GM23338 (cell line): ENCODE results near the gene ZGPAT. TPM values are rescaled to one million over a fixed set of nuclear protein-coding genes. Genes with fewer than 3 reads are reported as not detected.

Experiments
- ATAC-seq: fragments of 200-7000 bp; cut with Tn5 transposase; 3 replicates; pipeline ENCODE4 v1.9.1; 2020
- DNase-seq: peaks from one replicate; pipeline ENCODE4 v3.0.0-alpha.2; 2015; ENCODE audit warnings: low spot score
- H2AFZ ChIP-seq: fragments of 200-600 bp; sonication (generic); 2 replicates; pipeline ENCODE4 v1.8.0; 2016; ENCODE audit warnings: antibody characterized with exemption, mild to moderate bottlenecking, moderate library complexity
- H3F3A ChIP-seq: fragments of 200-600 bp; sonication (generic); replicated peaks from 2 replicates; pipeline ENCODE4 v1.8.0; 2017; ENCODE audit warnings: antibody characterized with exemption, mixed run types, low read depth
- H3K27ac ChIP-seq: fragments of 200-600 bp; sonication (generic); 2 replicates; pipeline ENCODE4 v1.6.1; 2016; ENCODE audit warnings: low read depth
- H3K27me3 ChIP-seq: fragments of 200-600 bp; sonication (generic); 2 replicates; pipeline ENCODE4 v1.8.0; 2016; ENCODE audit warnings: mild to moderate bottlenecking, mixed run types, moderate library complexity; ENCODE audit not compliant: insufficient read depth
- H3K36me3 ChIP-seq: fragments of 200-600 bp; sonication (generic); 2 replicates; pipeline ENCODE4 v1.8.0; 2016; ENCODE audit warnings: mild to moderate bottlenecking; ENCODE audit not compliant: insufficient read depth
- H3K4me1 ChIP-seq: fragments of 200-600 bp; sonication (generic); 2 replicates; pipeline ENCODE4 v1.8.0; 2016; ENCODE audit warnings: mild to moderate bottlenecking, moderate library complexity; ENCODE audit not compliant: insufficient read depth
- H3K4me2 ChIP-seq: fragments of 200-600 bp; sonication (generic); 2 replicates; pipeline ENCODE4 v1.7.1; 2017; ENCODE audit warnings: mixed run types
- H3K4me3 ChIP-seq: fragments of 200-600 bp; sonication (generic); 2 replicates; pipeline ENCODE4 v1.6.1; 2016; ENCODE audit warnings: mixed run types
- H3K79me2 ChIP-seq: fragments of 200-600 bp; sonication (generic); replicated peaks from 2 replicates; pipeline ENCODE4 v1.8.0; 2017; ENCODE audit warnings: mild to moderate bottlenecking; ENCODE audit not compliant: insufficient read depth
- H3K9me2 ChIP-seq: fragments of 200-600 bp; sonication (generic); 2 replicates; pipeline ENCODE4 v1.8.0; 2017; ENCODE audit not compliant: insufficient read depth
- H4K20me1 ChIP-seq: fragments of 200-600 bp; sonication (generic); replicated peaks from 2 replicates; pipeline ENCODE4 v1.8.0; 2017; ENCODE audit warnings: mild to moderate bottlenecking; ENCODE audit not compliant: insufficient read depth
- H3K27ac Mint-ChIP-seq: 2 replicates; pipeline ENCODE4 v1.8.0; 2020; ENCODE audit warnings: inconsistent platforms, mild to moderate bottlenecking, moderate library complexity, mixed read lengths
- H3K27me3 Mint-ChIP-seq: 3 replicates; pipeline ENCODE4 v1.8.0; 2022; ENCODE audit warnings: low read depth, mild to moderate bottlenecking, moderate library complexity, mixed read lengths, inconsistent platforms; ENCODE audit not compliant: insufficient read depth, poor library complexity
- H3K36me3 Mint-ChIP-seq: 3 replicates; pipeline ENCODE4 v1.8.0; 2021; ENCODE audit warnings: low read depth, mild to moderate bottlenecking, inconsistent platforms, moderate library complexity, mixed read lengths
- H3K4me1 Mint-ChIP-seq: 3 replicates; pipeline ENCODE4 v1.8.0; 2020; ENCODE audit warnings: mild to moderate bottlenecking, inconsistent platforms, mixed read lengths
- H3K4me3 Mint-ChIP-seq: 3 replicates; pipeline ENCODE4 v1.8.0; 2021; ENCODE audit warnings: moderate library complexity, mild to moderate bottlenecking, inconsistent platforms, mixed read lengths
- H3K9me3 Mint-ChIP-seq: 3 replicates; pipeline ENCODE4 v1.8.0; 2020; ENCODE audit warnings: moderate library complexity, mild to moderate bottlenecking, inconsistent platforms, mixed read lengths
- CREB1 ChIP-seq: fragments of 250-450 bp; sonication (Bioruptor Pico); IDR thresholded peaks from 2 replicates; pipeline ENCODE4 v1.5.0; 2020; ENCODE audit warnings: low read depth, mild to moderate bottlenecking, moderate library complexity
- EZH2 ChIP-seq: fragments of 200-600 bp; sonication (generic); IDR thresholded peaks from one replicate; pipeline ENCODE4 v1.8.0; 2017; ENCODE audit warnings: antibody characterized with exemption, mild to moderate bottlenecking, low read depth; ENCODE audit not compliant: unreplicated experiment
- EZH2phosphoT487 ChIP-seq: fragments of 200-600 bp; sonication (generic); IDR thresholded peaks from one replicate; pipeline ENCODE4 v1.8.1; 2018; ENCODE audit warnings: antibody characterized with exemption; ENCODE audit not compliant: unreplicated experiment
- JUNB ChIP-seq: IDR thresholded peaks from one replicate; pipeline ENCODE4 v1.6.1; 2016; ENCODE audit warnings: antibody characterized with exemption; ENCODE audit not compliant: unreplicated experiment
- NANOG ChIP-seq: IDR thresholded peaks from 2 replicates; pipeline ENCODE4 v1.6.1; 2016; ENCODE audit warnings: antibody characterized with exemption, borderline replicate concordance
- POLR2AphosphoS5 ChIP-seq: IDR thresholded peaks from 2 replicates; pipeline ENCODE4 v1.6.1; 2016; ENCODE audit warnings: antibody characterized with exemption, low read depth
- STAT1 ChIP-seq: IDR thresholded peaks from one replicate; pipeline ENCODE4 v1.6.1; 2016; ENCODE audit warnings: antibody characterized with exemption; ENCODE audit not compliant: unreplicated experiment
- ZNF114 ChIP-seq: fragments of 250-450 bp; sonication (Bioruptor Pico); IDR thresholded peaks from 2 replicates; pipeline ENCODE4 v1.5.0; 2020; ENCODE audit warnings: mild to moderate bottlenecking, moderate library complexity
- ZNF331 ChIP-seq: fragments of 250-450 bp; sonication (Bioruptor Pico); IDR thresholded peaks from 2 replicates; pipeline ENCODE4 v1.5.0; 2020; ENCODE audit warnings: low read depth, mild to moderate bottlenecking, moderate library complexity
- ZNF462 ChIP-seq: fragments of 250-450 bp; sonication (Bioruptor Pico); IDR thresholded peaks from 2 replicates; pipeline ENCODE4 v1.5.0; 2020; ENCODE audit warnings: mild to moderate bottlenecking, moderate library complexity
- polyA plus RNA-seq: library from polyadenylated mRNA; unstranded; fragments of >200 nt; fragmentation: Nextera tagmentation; extraction: Ambion mirVana; gene quantifications from 2 replicates; pipeline ENCODE4 v1.2.1, GENCODE V29; 2016
- total RNA-seq: library from RNA; depleted of rRNA; stranded (reverse); fragments of >200 nt; shearing (Covaris generic); gene quantifications from 2 replicates; pipeline ENCODE4 v1.2.3, GENCODE V29; 2014
- TF ChIP-seq, protein P1 (sequence below): IDR thresholded peaks from 2 replicates; pipeline ENCODE4 v1.6.1; 2016; ENCODE audit warnings: antibody characterized with exemption
- TF ChIP-seq, protein P2 (sequence below), 2 experiments: fragments of 200-600 bp in 1 of 2; sonication (generic) in 1 of 2; conservative IDR thresholded peaks; 2 replicates each; pipeline versions ENCODE4 v1.5.1 to v1.6.1; 2016 to 2017; ENCODE audit warnings: antibody characterized with exemption in 2 of 2, low read depth in 2 of 2, mild to moderate bottlenecking in 2 of 2, moderate library complexity in 1 of 2

The ZGPAT gene
- total and polyA plus RNA-seq, 2 experiments from 2014 or later, result 25.0 to 39.2 TPM

GRCh38 chr20:63680857-63681608, 26.8 kb upstream of the ZGPAT start (continued):
- TF ChIP-seq NANOG, result no peak
- TF ChIP-seq, protein P1, sequence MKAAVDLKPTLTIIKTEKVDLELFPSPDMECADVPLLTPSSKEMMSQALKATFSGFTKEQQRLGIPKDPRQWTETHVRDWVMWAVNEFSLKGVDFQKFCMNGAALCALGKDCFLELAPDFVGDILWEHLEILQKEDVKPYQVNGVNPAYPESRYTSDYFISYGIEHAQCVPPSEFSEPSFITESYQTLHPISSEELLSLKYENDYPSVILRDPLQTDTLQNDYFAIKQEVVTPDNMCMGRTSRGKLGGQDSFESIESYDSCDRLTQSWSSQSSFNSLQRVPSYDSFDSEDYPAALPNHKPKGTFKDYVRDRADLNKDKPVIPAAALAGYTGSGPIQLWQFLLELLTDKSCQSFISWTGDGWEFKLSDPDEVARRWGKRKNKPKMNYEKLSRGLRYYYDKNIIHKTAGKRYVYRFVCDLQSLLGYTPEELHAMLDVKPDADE, result no peak
- TF ChIP-seq POLR2AphosphoS5, result no peak
- TF ChIP-seq JUNB, result no peak

DNA sequence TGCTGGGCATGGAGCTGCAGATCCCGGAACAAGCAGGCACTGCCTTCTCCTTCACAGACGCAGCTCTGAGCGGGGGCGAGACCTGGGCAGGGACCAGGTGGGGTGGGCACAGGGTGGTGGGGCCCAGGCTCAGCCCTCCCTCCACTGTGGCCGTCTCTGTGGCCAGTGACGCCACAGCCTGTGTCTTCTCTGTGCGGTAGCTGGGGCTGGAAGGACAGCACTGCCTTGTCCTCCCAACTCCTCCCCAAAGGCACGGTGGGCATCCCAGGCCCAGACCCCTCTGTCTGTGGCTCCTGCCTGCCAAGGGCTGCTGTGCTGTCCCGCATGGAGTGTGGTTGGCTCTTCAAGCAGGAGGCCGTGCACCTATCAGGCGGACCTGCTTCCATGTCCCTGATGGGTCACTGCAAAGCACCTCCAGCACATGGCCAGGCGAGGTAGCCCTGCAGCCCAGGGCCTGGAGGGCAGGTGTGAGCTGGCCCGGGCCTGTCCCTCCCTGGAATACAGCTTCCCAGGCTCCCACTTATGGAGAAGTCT, 26.2 kb upstream of the ZGPAT start:
- H3K4me3 Mint-ChIP-seq, result no peak overlapping the region
- Histone ChIP-seq H4K20me1 (no peaks in the 10 kb centered on the region), H3F3A (no peaks in the 10 kb centered on the region), H3K79me2 (no peaks in the 10 kb centered on the region), H3K4me2 (no peak overlapping the region), H3K36me3 (no peaks in the 10 kb centered on the region), H3K9me2 (no peaks in the 10 kb centered on the region), H2AFZ (no peak overlapping the region), H3K27me3 (no peaks in the 10 kb centered on the region), H3K27ac (no peak overlapping the region), H3K4me3 (no peak overlapping the region), H3K4me1 (no peaks in the 10 kb centered on the region)
- peaks cover 9% of the 10 kb centered on the region; the same call in 2 of the 3 replicates for H3K36me3 Mint-ChIP-seq
- DNase-seq (no peak), ATAC-seq (no peak)
- H3K27ac Mint-ChIP-seq, result no peak overlapping the region
- H3K9me3 Mint-ChIP-seq, result no peaks in the 10 kb centered on the region
- H3K27me3 Mint-ChIP-seq, result peaks cover 4% of the 10 kb centered on the region
- H3K4me1 Mint-ChIP-seq, result no peaks in the 10 kb centered on the region
- no peak for TF ChIP-seq CREB1 (CRISPR knock-in tag)
- TF ChIP-seq STAT1, result no peak
- TF ChIP-seq NANOG, result no peak
- no peak for TF ChIP-seq EZH2
- TF ChIP-seq ZNF331 (CRISPR knock-in tag), result no peak
- no peak for TF ChIP-seq ZNF114 (CRISPR knock-in tag)
- TF ChIP-seq, protein P2, sequence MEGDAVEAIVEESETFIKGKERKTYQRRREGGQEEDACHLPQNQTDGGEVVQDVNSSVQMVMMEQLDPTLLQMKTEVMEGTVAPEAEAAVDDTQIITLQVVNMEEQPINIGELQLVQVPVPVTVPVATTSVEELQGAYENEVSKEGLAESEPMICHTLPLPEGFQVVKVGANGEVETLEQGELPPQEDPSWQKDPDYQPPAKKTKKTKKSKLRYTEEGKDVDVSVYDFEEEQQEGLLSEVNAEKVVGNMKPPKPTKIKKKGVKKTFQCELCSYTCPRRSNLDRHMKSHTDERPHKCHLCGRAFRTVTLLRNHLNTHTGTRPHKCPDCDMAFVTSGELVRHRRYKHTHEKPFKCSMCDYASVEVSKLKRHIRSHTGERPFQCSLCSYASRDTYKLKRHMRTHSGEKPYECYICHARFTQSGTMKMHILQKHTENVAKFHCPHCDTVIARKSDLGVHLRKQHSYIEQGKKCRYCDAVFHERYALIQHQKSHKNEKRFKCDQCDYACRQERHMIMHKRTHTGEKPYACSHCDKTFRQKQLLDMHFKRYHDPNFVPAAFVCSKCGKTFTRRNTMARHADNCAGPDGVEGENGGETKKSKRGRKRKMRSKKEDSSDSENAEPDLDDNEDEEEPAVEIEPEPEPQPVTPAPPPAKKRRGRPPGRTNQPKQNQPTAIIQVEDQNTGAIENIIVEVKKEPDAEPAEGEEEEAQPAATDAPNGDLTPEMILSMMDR (conservative IDR thresholded peaks at IDR 0.05; ENCODE audit: low read depth in 2 of 2), result no peak
- TF ChIP-seq JUNB, result no peak
- no peak for TF ChIP-seq ZNF462 (CRISPR knock-in tag)
- no peak for TF ChIP-seq EZH2phosphoT487
- no peak for TF ChIP-seq POLR2AphosphoS5
